ENCODE results near the gene SIRT3.
"Not testable (repeated sequence)": the region's sequence is repeated elsewhere in the genome, so short reads cannot be mapped to it uniquely, and the experiment has no call there.

The SIRT3 gene

GRCh38 chr11:270451-271318 lies 34.5 kb upstream of the SIRT3 start:
- DNase-seq: no peak

- no peak for DNase-seq
These were observed 33.2 kb upstream of the SIRT3 start for GRCh38 chr11:269146-269890.

- DNase-seq: not testable (repeated sequence)
These were observed 32.6 kb upstream of the SIRT3 start for GRCh38 chr11:268716-269145.

- no peak for DNase-seq
These were observed 31.4 kb upstream of the SIRT3 start for GRCh38 chr11:267491-267994.

GRCh38 chr11:266676-267439 lies 30.7 kb upstream of the SIRT3 start:
- DNase-seq: no peak

- DNase-seq: no peak
These were observed 25.5 kb upstream of the SIRT3 start for GRCh38 chr11:261624-262023.

- DNase-seq: no peak
These were observed 23.3 kb upstream of the SIRT3 start for GRCh38 chr11:259413-259812.

GRCh38 chr11:257766-258493 lies 21.8 kb upstream of the SIRT3 start:
- DNase-seq: no peak

GRCh38 chr11:256952-257737 lies 21.0 kb upstream of the SIRT3 start:
- DNase-seq: no peak

- no peak for DNase-seq
These were observed 19.7 kb upstream of the SIRT3 start for GRCh38 chr11:255816-256215.

- DNase-seq: no peak
These were observed 19.0 kb upstream of the SIRT3 start for GRCh38 chr11:255176-255575.

GRCh38 chr11:253886-254270 lies 17.7 kb upstream of the SIRT3 start:
- no peak for DNase-seq

GRCh38 chr11:253160-253885 lies 17.2 kb upstream of the SIRT3 start:
- DNase-seq: no peak

- DNase-seq: no peak
These were observed 16.5 kb upstream of the SIRT3 start for GRCh38 chr11:252666-253065.

- no peak for DNase-seq
These were observed 15.4 kb upstream of the SIRT3 start for GRCh38 chr11:251550-251949.

- DNase-seq: no peak
These were observed 14.7 kb upstream of the SIRT3 start for GRCh38 chr11:250740-251299.

GRCh38 chr11:250274-250673 lies 14.1 kb upstream of the SIRT3 start:
- DNase-seq: no peak

- DNase-seq: no peak
These were observed 12.9 kb upstream of the SIRT3 start for GRCh38 chr11:249062-249461.

- no peak for DNase-seq
These were observed 8.2 kb upstream of the SIRT3 start for GRCh38 chr11:244376-244775.

- DNase-seq: no peak
These were observed 5.5 kb upstream of the SIRT3 start for GRCh38 chr11:241634-242033.

- DNase-seq: no peak
These were observed 4.2 kb upstream of the SIRT3 start for GRCh38 chr11:240315-240714.

Measured in GOT3 (cell line).